Suprapubic skin (tissue), 4 donors: ENCODE results near the gene C1R. TPM values are rescaled to one million over a fixed set of nuclear protein-coding genes. Genes with fewer than 3 reads are reported as not detected.

Experiments
- DNase-seq, 2 donors: peaks; one replicate each; pipeline ENCODE4 v3.0.0-alpha.2; 2019; ENCODE audit warnings: low spot score in 2 of 2
- H3K27ac ChIP-seq: fragments of 200-600 bp; sonication (generic); one replicate; pipeline ENCODE4 v1.5.1; 2019
- H3K27me3 ChIP-seq: fragments of 200-600 bp; sonication (generic); one replicate; pipeline ENCODE4 v1.5.1; 2019
- H3K36me3 ChIP-seq: fragments of 200-600 bp; sonication (generic); one replicate; pipeline ENCODE4 v1.5.1; 2019
- H3K4me1 ChIP-seq: fragments of 200-600 bp; sonication (generic); one replicate; pipeline ENCODE4 v1.5.1; 2019
- H3K4me3 ChIP-seq: fragments of 200-600 bp; sonication (generic); one replicate; pipeline ENCODE4 v1.5.1; 2019; ENCODE audit warnings: mild to moderate bottlenecking
- H3K9me3 ChIP-seq: fragments of 200-600 bp; sonication (generic); one replicate; pipeline ENCODE4 v1.5.1; 2019
- CTCF ChIP-seq, 2 donors: fragments of 200-600 bp in 1 of 2; fragments of 450-650 bp in 1 of 2; sonication (generic) in 1 of 2; IDR thresholded peaks; one replicate each; pipeline ENCODE4 v1.5.1; 2016 to 2019; ENCODE audit warnings: antibody characterized with exemption in 2 of 2, mild to moderate bottlenecking in 1 of 2, moderate library complexity in 1 of 2
- EP300 ChIP-seq: sonication (generic); formaldehyde crosslinking; IDR thresholded peaks from one replicate; pipeline ENCODE4 v1.6.1; 2017; ENCODE audit warnings: antibody characterized with exemption
- POLR2A ChIP-seq, 2 donors: fragments of 450-650 bp; IDR thresholded peaks; one replicate each; pipeline ENCODE4 v1.6.1; 2017; ENCODE audit warnings: antibody characterized with exemption in 2 of 2, mild to moderate bottlenecking in 2 of 2, moderate library complexity in 2 of 2
- POLR2AphosphoS5 ChIP-seq, 3 donors: sonication (generic); formaldehyde crosslinking; IDR thresholded peaks; one replicate each; pipeline ENCODE4 v1.6.1; 2017; ENCODE audit warnings: antibody characterized with exemption in 3 of 3
- WGBS: methylation state at CpG from one replicate; pipeline ENCODE4 v1.1.5; 2018; 5-methylcytosine and 5-hydroxymethylcytosine counted together
- total RNA-seq, 4 donors: library from RNA; depleted of rRNA; stranded (reverse); fragments of >200 nt; gene quantifications; one replicate each; pipeline ENCODE4 v1.1.0, GENCODE V29; 2016

C1R gene
- total RNA-seq, 4 donors from 2014 or later, result 70.2 to 166 (median 95.4) TPM

GRCh38 chr12:7125632-7126227, 33.5 kb upstream of the C1R start:
- Histone ChIP-seq H3K9me3 (no peaks in the 10 kb centered on the region), H3K27me3 (no peaks in the 10 kb centered on the region), H3K36me3 (no peaks in the 10 kb centered on the region), H3K27ac (no peak overlapping the region), H3K4me3 (no peak overlapping the region), H3K4me1 (peaks cover 24% of the 10 kb centered on the region)
- WGBS, result 89% methylated on average over 4 of the region's 4 CpGs
- TF ChIP-seq POLR2AphosphoS5 (IDR thresholded peaks at IDR 0.05) (no peak), EP300 (no peak), POLR2A (IDR thresholded peaks at IDR 0.05) (no peak), CTCF (IDR thresholded peaks at IDR 0.05) (no peak)
- DNase-seq, result peak in 1 of 2 donors; percentile 16

GRCh38 chr12:7123806-7124522, 31.7 kb upstream of the C1R start:
- no peaks in the 10 kb centered on the region for H3K9me3 ChIP-seq
- DNase-seq, result peak in 1 of 2 donors; percentile 28
- H3K27me3 ChIP-seq, result no peaks in the 10 kb centered on the region
- H3K4me3 ChIP-seq, result no peak overlapping the region
- TF ChIP-seq CTCF (IDR thresholded peaks at IDR 0.05), result no peak
- TF ChIP-seq EP300, result no peak
- no peak for TF ChIP-seq POLR2AphosphoS5 (IDR thresholded peaks at IDR 0.05)
- TF ChIP-seq POLR2A (IDR thresholded peaks at IDR 0.05), result no peak
- no peaks in the 10 kb centered on the region for H3K36me3 ChIP-seq
- H3K27ac ChIP-seq, result no peak overlapping the region
- 70% methylated on average over 11 of the region's 11 CpGs for WGBS
- H3K4me1 ChIP-seq, result peaks cover 6% of the 10 kb centered on the region

- DNase-seq, result peak in 1 of 2 donors; percentile 43
Observed at GRCh38 chr12:7122811-7123769, 30.8 kb upstream of the C1R start.

GRCh38 chr12:7121324-7121723, 29.1 kb upstream of the C1R start:
- no peaks in the 10 kb centered on the region for H3K27me3 ChIP-seq
- no peak for TF ChIP-seq POLR2AphosphoS5 (IDR thresholded peaks at IDR 0.05)
- TF ChIP-seq POLR2A (IDR thresholded peaks at IDR 0.05), result no peak
- no peak for TF ChIP-seq EP300
- TF ChIP-seq CTCF (IDR thresholded peaks at IDR 0.05), result no peak
- 59% methylated on average over 3 of the region's 5 CpGs for WGBS
- DNase-seq, result peak in 1 of 2 donors; percentile 34
- no peaks in the 10 kb centered on the region for H3K4me1 ChIP-seq
- H3K4me3 ChIP-seq, result no peak overlapping the region
- H3K9me3 ChIP-seq, result no peaks in the 10 kb centered on the region
- no peak overlapping the region for H3K27ac ChIP-seq
- peaks cover 10% of the 10 kb centered on the region for H3K36me3 ChIP-seq

More at GRCh38 chr12:7122811-7123769, 30.8 kb upstream of the C1R start:
- Histone ChIP-seq H3K36me3 (peaks cover 1% of the 10 kb centered on the region), H3K27ac (peak overlapping the region; percentile 7), H3K4me1 (no peaks in the 10 kb centered on the region), H3K4me3 (no peak overlapping the region), H3K9me3 (no peaks in the 10 kb centered on the region), H3K27me3 (no peaks in the 10 kb centered on the region)
- TF ChIP-seq EP300, result no peak
- no peak for TF ChIP-seq POLR2A (IDR thresholded peaks at IDR 0.05)
- no peak for TF ChIP-seq POLR2AphosphoS5 (IDR thresholded peaks at IDR 0.05)
- TF ChIP-seq CTCF (IDR thresholded peaks at IDR 0.05), result no peak
- 69% methylated on average over 7 of the region's 7 CpGs for WGBS
